Transverse colon (tissue), 4 donors: ENCODE measurements around the gene CLDN9.

Source experiments
- EP300 ChIP-seq: sonication (generic); formaldehyde crosslinking; IDR thresholded peaks from one replicate; pipeline ENCODE4 v1.6.1; 2017; ENCODE audit warnings: antibody characterized with exemption, low read depth
- POLR2A ChIP-seq: fragments of 450-650 bp; IDR thresholded peaks from one replicate; pipeline ENCODE4 v1.6.1; 2016; ENCODE audit warnings: antibody characterized with exemption, mild to moderate bottlenecking, moderate library complexity
- POLR2AphosphoS5 ChIP-seq, 3 donors: sonication (generic); formaldehyde crosslinking; IDR thresholded peaks; one replicate each; pipeline ENCODE4 v1.6.1; 2016; ENCODE audit warnings: antibody characterized with exemption in 3 of 3
- TF ChIP-seq, protein P1 (sequence below), 5 experiments: fragments of 200-600 bp in 3 of 5; fragments of 450-650 bp in 2 of 5; sonication (generic) in 3 of 5; IDR thresholded peaks; 1 replicate in 2 of 5; 2 replicates in 3 of 5; pipeline ENCODE4 v1.5.1; 2016 to 2017; ENCODE audit warnings: antibody characterized with exemption in 5 of 5, inconsistent platforms in 3 of 5, mild to moderate bottlenecking in 2 of 5, moderate library complexity in 1 of 5

DNA sequence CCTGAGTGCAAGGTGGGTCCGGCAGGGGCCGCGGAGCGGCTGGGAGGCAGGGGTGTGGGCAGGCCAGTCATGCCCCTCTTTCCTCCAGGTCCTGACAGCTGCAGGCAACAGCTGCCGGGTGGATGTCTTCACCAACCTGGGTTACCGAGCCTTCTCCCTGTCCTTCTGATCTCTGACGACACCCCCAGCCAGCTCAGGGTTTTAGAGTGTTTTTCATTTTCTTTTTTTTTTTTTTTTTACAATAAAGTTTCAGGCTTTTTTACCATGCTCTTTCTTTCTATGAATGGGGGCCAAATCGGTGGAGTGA lies 14.7 kb downstream of the CLDN9 start:
- TF ChIP-seq, protein P1, sequence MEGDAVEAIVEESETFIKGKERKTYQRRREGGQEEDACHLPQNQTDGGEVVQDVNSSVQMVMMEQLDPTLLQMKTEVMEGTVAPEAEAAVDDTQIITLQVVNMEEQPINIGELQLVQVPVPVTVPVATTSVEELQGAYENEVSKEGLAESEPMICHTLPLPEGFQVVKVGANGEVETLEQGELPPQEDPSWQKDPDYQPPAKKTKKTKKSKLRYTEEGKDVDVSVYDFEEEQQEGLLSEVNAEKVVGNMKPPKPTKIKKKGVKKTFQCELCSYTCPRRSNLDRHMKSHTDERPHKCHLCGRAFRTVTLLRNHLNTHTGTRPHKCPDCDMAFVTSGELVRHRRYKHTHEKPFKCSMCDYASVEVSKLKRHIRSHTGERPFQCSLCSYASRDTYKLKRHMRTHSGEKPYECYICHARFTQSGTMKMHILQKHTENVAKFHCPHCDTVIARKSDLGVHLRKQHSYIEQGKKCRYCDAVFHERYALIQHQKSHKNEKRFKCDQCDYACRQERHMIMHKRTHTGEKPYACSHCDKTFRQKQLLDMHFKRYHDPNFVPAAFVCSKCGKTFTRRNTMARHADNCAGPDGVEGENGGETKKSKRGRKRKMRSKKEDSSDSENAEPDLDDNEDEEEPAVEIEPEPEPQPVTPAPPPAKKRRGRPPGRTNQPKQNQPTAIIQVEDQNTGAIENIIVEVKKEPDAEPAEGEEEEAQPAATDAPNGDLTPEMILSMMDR (IDR thresholded peaks at IDR 0.05): no peak
- no peak for TF ChIP-seq POLR2AphosphoS5 (IDR thresholded peaks at IDR 0.05)
- no peak for TF ChIP-seq POLR2A
- no peak for TF ChIP-seq EP300
